ENCODE measurements around the gene EML6.
"Not testable (repeated sequence)": the region's sequence is repeated elsewhere in the genome, so short reads cannot be mapped to it uniquely, and the experiment has no call there.

The EML6 gene

GRCh38 chr2:54975598-54976492, 252.4 kb downstream of the EML6 start:
- no peak overlapping the region for H2AFZ ChIP-seq (ENCODE audit: low read depth, low read length)
- no peak overlapping the region for H3K4me3 ChIP-seq (ENCODE audit: low read length)
- no peaks in the 10 kb centered on the region for H3K4me1 ChIP-seq (ENCODE audit: insufficient read depth, low read length)
- H3K9me3 ChIP-seq (ENCODE audit: low read length) = no peaks in the 10 kb centered on the region
- no peaks in the 10 kb centered on the region for H3K27me3 ChIP-seq (ENCODE audit: insufficient read depth, low read length)
- H3K36me3 ChIP-seq (ENCODE audit: insufficient read depth, low read length) = peaks cover 87% of the 10 kb centered on the region

- no peaks in the 10 kb centered on the region for H3K4me1 ChIP-seq (ENCODE audit: insufficient read depth, low read length)
- H3K4me3 ChIP-seq (ENCODE audit: low read length) = no peak overlapping the region
- no peaks in the 10 kb centered on the region for H3K27me3 ChIP-seq (ENCODE audit: insufficient read depth, low read length)
- no peak overlapping the region for H2AFZ ChIP-seq (ENCODE audit: low read depth, low read length)
- peaks cover 83% of the 10 kb centered on the region for H3K36me3 ChIP-seq (ENCODE audit: insufficient read depth, low read length)
- no peaks in the 10 kb centered on the region for H3K9me3 ChIP-seq (ENCODE audit: low read length)
Observed at GRCh38 chr2:54977149-54977548, 253.7 kb downstream of the EML6 start.

- no peak overlapping the region for H2AFZ ChIP-seq (ENCODE audit: low read depth, low read length)
- no peaks in the 10 kb centered on the region for H3K9me3 ChIP-seq (ENCODE audit: low read length)
- H3K4me1 ChIP-seq (ENCODE audit: insufficient read depth, low read length) = no peaks in the 10 kb centered on the region
- H3K27me3 ChIP-seq (ENCODE audit: insufficient read depth, low read length) = no peaks in the 10 kb centered on the region
- H3K36me3 ChIP-seq (ENCODE audit: insufficient read depth, low read length) = peaks cover 81% of the 10 kb centered on the region
- no peak overlapping the region for H3K4me3 ChIP-seq (ENCODE audit: low read length)
Observed at GRCh38 chr2:54979321-54980044, 256.0 kb downstream of the EML6 start.

- no peak overlapping the region for H2AFZ ChIP-seq (ENCODE audit: low read depth, low read length)
- no peak overlapping the region for H3K4me3 ChIP-seq (ENCODE audit: low read length)
- H3K4me1 ChIP-seq (ENCODE audit: insufficient read depth, low read length) = no peaks in the 10 kb centered on the region
- H3K27me3 ChIP-seq (ENCODE audit: insufficient read depth, low read length) = no peaks in the 10 kb centered on the region
- peaks cover 79% of the 10 kb centered on the region for H3K36me3 ChIP-seq (ENCODE audit: insufficient read depth, low read length)
- no peaks in the 10 kb centered on the region for H3K9me3 ChIP-seq (ENCODE audit: low read length)
Observed at GRCh38 chr2:54981385-54981784, 257.9 kb downstream of the EML6 start.

- Histone ChIP-seq H3K36me3 (ENCODE audit: insufficient read depth, low read length) (peaks cover 82% of the 10 kb centered on the region), H3K9me3 (ENCODE audit: low read length) (no peaks in the 10 kb centered on the region), H3K4me3 (ENCODE audit: low read length) (no peak overlapping the region), H3K27me3 (ENCODE audit: insufficient read depth, low read length) (no peaks in the 10 kb centered on the region), H2AFZ (ENCODE audit: low read depth, low read length) (no peak overlapping the region), H3K4me1 (ENCODE audit: insufficient read depth, low read length) (no peaks in the 10 kb centered on the region)
Observed at GRCh38 chr2:54983345-54984220, 260.1 kb downstream of the EML6 start.

GRCh38 chr2:54984476-54984875, 261.0 kb downstream of the EML6 start:
- Histone ChIP-seq H3K27me3 (ENCODE audit: insufficient read depth, low read length) (no peaks in the 10 kb centered on the region), H3K9me3 (ENCODE audit: low read length) (no peaks in the 10 kb centered on the region), H3K4me3 (ENCODE audit: low read length) (no peak overlapping the region), H2AFZ (ENCODE audit: low read depth, low read length) (no peak overlapping the region), H3K36me3 (ENCODE audit: insufficient read depth, low read length) (peaks cover 81% of the 10 kb centered on the region), H3K4me1 (ENCODE audit: insufficient read depth, low read length) (no peaks in the 10 kb centered on the region)

- H3K4me3 ChIP-seq (ENCODE audit: low read length) = no peak overlapping the region
- no peaks in the 10 kb centered on the region for H3K4me1 ChIP-seq (ENCODE audit: insufficient read depth, low read length)
- H3K36me3 ChIP-seq (ENCODE audit: insufficient read depth, low read length) = peaks cover 68% of the 10 kb centered on the region
- no peak overlapping the region for H2AFZ ChIP-seq (ENCODE audit: low read depth, low read length)
- H3K9me3 ChIP-seq (ENCODE audit: low read length) = no peaks in the 10 kb centered on the region
- no peaks in the 10 kb centered on the region for H3K27me3 ChIP-seq (ENCODE audit: insufficient read depth, low read length)
Observed at GRCh38 chr2:54986264-54986663, 262.8 kb downstream of the EML6 start.

GRCh38 chr2:54988612-54989011, 265.1 kb downstream of the EML6 start:
- no peaks in the 10 kb centered on the region for H3K27me3 ChIP-seq (ENCODE audit: insufficient read depth, low read length)
- H2AFZ ChIP-seq (ENCODE audit: low read depth, low read length) = no peak overlapping the region
- H3K9me3 ChIP-seq (ENCODE audit: low read length) = peaks cover 3% of the 10 kb centered on the region
- no peaks in the 10 kb centered on the region for H3K4me1 ChIP-seq (ENCODE audit: insufficient read depth, low read length)
- H3K36me3 ChIP-seq (ENCODE audit: insufficient read depth, low read length) = peaks cover 59% of the 10 kb centered on the region
- H3K4me3 ChIP-seq (ENCODE audit: low read length) = no peak overlapping the region

- H3K27me3 ChIP-seq (ENCODE audit: insufficient read depth, low read length); H2AFZ ChIP-seq (ENCODE audit: low read depth, low read length); H3K9me3 ChIP-seq (ENCODE audit: low read length); H3K4me1 ChIP-seq (ENCODE audit: insufficient read depth, low read length); H3K4me3 ChIP-seq (ENCODE audit: low read length): not testable (repeated sequence)
- H3K36me3 ChIP-seq (ENCODE audit: insufficient read depth, low read length) = peaks cover 48% of the 10 kb centered on the region
Observed at GRCh38 chr2:54990694-54991093, 267.2 kb downstream of the EML6 start.

- peaks cover 18% of the 10 kb centered on the region for H3K36me3 ChIP-seq (ENCODE audit: insufficient read depth, low read length)
- H3K27me3 ChIP-seq (ENCODE audit: insufficient read depth, low read length) = no peaks in the 10 kb centered on the region
- H3K4me1 ChIP-seq (ENCODE audit: insufficient read depth, low read length) = peaks cover 13% of the 10 kb centered on the region
- H3K9me3 ChIP-seq (ENCODE audit: low read length) = peaks cover 4% of the 10 kb centered on the region
- H3K4me3 ChIP-seq (ENCODE audit: low read length) = no peak overlapping the region
- no peak overlapping the region for H2AFZ ChIP-seq (ENCODE audit: low read depth, low read length)
Observed at GRCh38 chr2:54995553-54995952, 272.1 kb downstream of the EML6 start.

- Histone ChIP-seq H2AFZ (ENCODE audit: low read depth, low read length) (no peak overlapping the region), H3K4me3 (ENCODE audit: low read length) (no peak overlapping the region), H3K27me3 (ENCODE audit: insufficient read depth, low read length) (no peaks in the 10 kb centered on the region), H3K9me3 (ENCODE audit: low read length) (peaks cover 4% of the 10 kb centered on the region), H3K4me1 (ENCODE audit: insufficient read depth, low read length) (peaks cover 13% of the 10 kb centered on the region), H3K36me3 (ENCODE audit: insufficient read depth, low read length) (peaks cover 15% of the 10 kb centered on the region)
Observed at GRCh38 chr2:54997826-54998225, 274.4 kb downstream of the EML6 start.

- Histone ChIP-seq H3K9me3 (ENCODE audit: low read length) (no peaks in the 10 kb centered on the region), H3K4me3 (ENCODE audit: low read length) (no peak overlapping the region), H3K36me3 (ENCODE audit: insufficient read depth, low read length) (peaks cover 11% of the 10 kb centered on the region), H3K4me1 (ENCODE audit: insufficient read depth, low read length) (peaks cover 13% of the 10 kb centered on the region), H2AFZ (ENCODE audit: low read depth, low read length) (no peak overlapping the region), H3K27me3 (ENCODE audit: insufficient read depth, low read length) (no peaks in the 10 kb centered on the region)
Observed at GRCh38 chr2:54999182-54999581, 275.7 kb downstream of the EML6 start.

GRCh38 chr2:55000341-55000740, 276.9 kb downstream of the EML6 start:
- Histone ChIP-seq H3K4me3 (ENCODE audit: low read length) (no peak overlapping the region), H2AFZ (ENCODE audit: low read depth, low read length) (no peak overlapping the region), H3K9me3 (ENCODE audit: low read length) (no peaks in the 10 kb centered on the region), H3K36me3 (ENCODE audit: insufficient read depth, low read length) (peaks cover 11% of the 10 kb centered on the region), H3K4me1 (ENCODE audit: insufficient read depth, low read length) (peaks cover 13% of the 10 kb centered on the region), H3K27me3 (ENCODE audit: insufficient read depth, low read length) (no peaks in the 10 kb centered on the region)

Measured in neuron (in vitro differentiated cells).